GM19023 (cell line): ENCODE data around the gene HMX3.
A peak's percentile ranks its signal among the peaks of the same experiment; 100 is the strongest.

ENCODE experiments used
- ATAC-seq: cut with Tn5 transposase; IDR thresholded peaks from one replicate; pipeline ENCODE4 v1.9.1; 2021; ENCODE audit warnings: mild to moderate bottlenecking, moderate library complexity; ENCODE audit not compliant: unreplicated experiment

The HMX3 gene

DNA sequence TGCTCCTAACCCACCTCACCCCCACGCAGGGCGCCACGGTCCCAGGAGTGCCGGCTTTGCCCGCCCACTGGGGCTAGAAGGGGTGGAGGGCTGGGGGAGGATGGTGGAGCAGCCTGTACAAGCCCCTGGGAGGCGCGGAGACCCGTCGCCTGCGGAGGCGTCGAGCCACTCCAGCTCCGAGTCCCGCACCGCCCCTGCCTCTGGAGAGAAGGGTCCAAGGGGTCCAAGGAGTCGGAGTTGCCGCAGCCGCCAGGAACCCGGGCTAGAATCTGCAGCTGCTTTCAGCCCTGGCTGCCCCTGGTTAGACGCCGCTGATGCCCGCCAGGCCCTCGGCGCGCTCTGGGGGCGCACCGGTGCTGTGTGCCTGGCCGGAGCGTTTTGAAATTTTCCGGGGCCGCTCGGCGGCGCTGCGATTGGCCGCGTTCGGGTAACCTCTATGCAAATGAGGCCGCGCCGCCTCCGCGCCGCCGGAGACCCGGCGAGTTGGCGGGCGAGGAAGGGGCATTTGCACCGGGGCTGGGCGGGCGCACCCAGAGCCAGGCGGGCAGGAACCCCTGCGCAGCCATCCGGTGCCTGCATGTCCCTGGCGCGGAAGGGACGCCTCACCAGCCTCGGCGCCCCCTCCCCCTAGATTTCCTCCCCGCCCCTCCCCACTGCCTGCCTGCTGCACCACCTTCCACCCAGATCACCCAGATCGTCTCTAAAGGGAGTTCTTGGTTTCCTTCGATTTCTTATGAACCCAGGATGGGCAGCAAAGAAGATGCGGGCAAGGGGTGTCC, 12.1 kb downstream of the HMX3 start, which contains the start of gene HMX2:
HMX2 (plus strand) TSS at position 502 of the 779 bp plus-strand sequence; CDS start at position 745, 243 bp downstream.
- no peak for ATAC-seq

GRCh38 chr10:123148414-123149161, 12.8 kb downstream of the HMX3 start:
- no peak for ATAC-seq

GRCh38 chr10:123149162-123149567, 13.4 kb downstream of the HMX3 start:
- no peak for ATAC-seq

DNA sequence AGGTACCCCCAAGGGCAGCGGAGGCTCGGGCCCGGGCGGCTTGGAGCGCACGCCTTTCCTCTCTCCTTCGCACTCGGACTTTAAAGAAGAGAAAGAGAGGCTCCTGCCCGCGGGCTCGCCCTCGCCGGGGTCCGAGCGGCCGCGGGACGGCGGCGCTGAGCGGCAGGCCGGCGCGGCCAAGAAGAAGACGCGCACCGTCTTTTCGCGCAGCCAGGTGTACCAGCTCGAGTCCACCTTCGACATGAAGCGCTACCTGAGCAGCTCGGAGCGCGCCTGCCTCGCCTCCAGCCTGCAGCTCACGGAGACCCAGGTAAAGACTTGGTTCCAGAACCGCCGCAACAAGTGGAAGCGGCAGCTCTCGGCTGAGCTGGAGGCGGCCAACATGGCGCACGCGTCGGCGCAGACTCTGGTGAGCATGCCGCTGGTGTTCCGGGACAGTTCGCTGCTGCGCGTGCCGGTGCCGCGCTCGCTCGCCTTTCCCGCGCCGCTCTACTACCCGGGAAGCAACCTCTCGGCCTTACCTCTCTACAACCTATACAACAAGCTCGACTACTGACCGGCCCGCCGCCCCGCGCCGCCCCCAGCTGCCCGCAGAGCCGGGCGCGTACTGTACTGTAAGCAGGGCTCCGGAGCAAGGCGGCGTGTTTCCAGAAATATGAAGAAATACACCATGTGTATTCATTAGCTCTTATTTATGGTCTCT, 13.9 kb downstream of the HMX3 start:
- no peak for ATAC-seq

- no peak for ATAC-seq
Observed at GRCh38 chr10:123150271-123150985, 14.7 kb downstream of the HMX3 start.

DNA sequence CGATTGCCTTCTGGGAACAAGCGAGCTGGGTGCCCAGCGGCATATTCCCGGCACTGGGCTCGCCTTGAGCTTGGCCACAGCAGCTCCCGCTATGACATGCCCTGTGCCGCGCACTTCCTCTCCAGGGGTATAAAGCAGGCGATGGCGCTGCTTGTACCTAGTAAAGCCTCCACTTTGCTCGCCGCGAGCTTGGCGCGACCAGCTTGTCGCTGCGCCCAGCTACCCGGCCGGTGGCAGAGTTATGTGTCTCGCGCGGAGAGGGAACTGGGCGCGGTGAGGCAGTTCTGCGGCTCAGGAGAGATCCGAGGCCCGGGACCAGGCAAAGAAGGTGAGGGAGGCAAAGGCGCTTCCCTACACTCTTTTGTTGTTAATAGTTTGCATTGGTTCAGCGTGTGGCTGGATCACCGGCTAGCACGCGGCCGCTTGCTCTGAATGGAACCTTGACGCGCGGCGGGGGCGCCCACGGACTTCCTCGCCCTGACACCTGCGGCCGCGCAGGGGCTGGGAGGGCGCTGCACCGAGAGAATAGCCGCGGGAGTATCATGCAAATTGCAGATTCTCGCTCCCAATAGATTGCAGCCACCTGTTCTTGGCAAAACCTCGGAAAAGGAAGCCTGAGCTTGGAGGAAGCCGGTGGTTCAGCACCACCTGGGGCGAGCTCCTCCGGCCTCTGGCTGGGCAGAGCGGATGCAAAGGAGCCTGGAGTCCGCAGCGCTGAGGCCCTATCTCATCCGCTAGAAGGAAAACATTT, 15.4 kb downstream of the HMX3 start:
- ATAC-seq: no peak

DNA sequence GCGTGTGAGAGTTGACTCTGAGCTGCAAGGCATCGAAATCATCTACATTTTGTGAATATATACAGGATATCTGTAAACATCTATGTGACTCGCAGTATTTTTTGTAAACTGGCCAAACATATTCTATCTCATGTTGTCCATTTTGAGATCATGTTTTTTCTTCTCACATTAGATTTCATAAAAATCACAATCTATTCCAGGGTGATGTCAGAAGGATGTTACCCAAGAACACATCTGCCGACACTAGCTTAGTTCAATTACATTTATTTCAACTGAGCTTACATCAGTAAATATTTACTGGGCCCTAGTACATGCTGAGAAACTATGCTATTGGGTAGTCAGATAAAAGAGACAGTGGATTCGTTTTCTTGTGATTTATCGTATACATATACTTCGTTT, 16.0 kb downstream of the HMX3 start:
- ATAC-seq: no peak

GRCh38 chr10:123153486-123154091, 17.8 kb downstream of the HMX3 start:
- no peak for ATAC-seq

DNA sequence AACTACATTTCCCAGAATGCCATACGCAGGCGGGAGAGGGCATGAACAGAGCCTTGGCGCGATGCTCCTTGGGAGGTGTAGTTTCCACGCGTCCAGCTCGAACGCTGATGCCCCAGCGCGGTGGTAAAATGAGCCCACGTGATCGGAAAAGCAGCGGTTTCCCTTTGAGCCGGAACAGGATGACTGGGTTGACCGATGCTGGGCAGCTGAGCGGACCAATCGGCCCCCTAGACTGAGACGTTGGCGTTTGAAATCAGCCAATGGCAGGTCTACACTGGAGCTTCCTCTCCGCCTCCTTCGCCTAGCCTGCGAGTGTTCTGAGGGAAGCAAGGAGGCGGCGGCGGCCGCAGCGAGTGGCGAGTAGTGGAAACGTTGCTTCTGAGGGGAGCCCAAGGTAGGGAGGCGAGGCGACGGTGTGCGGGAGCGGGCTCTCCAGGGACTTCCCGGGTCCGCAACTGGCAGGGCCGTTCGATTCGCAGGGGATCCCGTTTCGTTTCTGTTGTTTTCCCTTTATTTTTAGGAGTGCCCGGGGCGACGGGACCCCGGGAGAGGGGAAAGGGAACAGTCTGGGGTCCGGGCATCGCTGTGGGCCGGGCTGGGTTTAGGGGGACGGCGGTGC, 18.4 kb downstream of the HMX3 start, which contains the start of gene BUB3:
BUB3 (plus strand) TSS at position 311 of the 619 bp plus-strand sequence. CDS start 516 bp downstream, outside the sequence.
- ATAC-seq: peak; percentile 94

- peak; percentile 54 for ATAC-seq
Observed at GRCh38 chr10:123154711-123155505, 19.1 kb downstream of the HMX3 start.

GRCh38 chr10:123156078-123156477, 20.3 kb downstream of the HMX3 start:
- no peak for ATAC-seq

DNA sequence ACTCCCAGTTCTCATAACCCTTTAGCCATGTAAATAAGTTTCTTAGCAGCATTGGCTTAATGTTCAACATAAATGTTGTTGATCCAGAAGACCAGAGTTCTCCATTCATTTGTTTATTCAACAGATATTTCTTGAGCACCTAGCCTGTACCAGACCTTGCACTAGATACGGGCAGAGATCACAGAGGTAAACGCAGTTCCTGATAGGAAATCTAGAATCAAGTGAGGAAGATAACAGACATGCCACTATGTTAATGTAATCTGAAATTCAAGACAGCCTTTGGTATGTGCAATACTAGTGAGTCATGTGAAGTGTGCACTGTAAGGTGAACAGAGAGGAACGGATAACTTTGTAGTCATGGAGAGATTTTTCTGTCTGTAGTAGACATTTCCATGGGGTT, 21.4 kb downstream of the HMX3 start:
- no peak for ATAC-seq

- ATAC-seq: no peak
Observed at GRCh38 chr10:123158682-123159081, 22.9 kb downstream of the HMX3 start.

GRCh38 chr10:123160311-123160980, 24.7 kb downstream of the HMX3 start:
- no peak for ATAC-seq

DNA sequence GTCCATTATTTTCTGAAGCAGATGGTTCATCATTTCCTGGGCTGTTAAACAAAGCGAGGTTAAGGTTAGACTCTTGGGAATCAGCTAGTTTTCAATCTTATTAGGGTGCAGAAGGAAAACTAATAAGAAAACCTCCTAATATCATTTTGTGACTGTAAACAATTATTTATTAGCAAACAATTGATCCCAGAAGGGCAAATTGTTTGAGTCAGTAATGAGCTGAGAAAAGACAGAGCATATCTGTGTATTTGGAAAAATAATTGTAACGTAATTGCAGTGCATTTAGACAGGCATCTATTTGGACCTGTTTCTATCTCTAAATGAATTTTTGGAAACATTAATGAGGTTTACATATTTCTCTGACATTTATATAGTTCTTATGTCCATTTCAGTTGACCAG, 28.5 kb downstream of the HMX3 start:
- ATAC-seq: no peak

DNA sequence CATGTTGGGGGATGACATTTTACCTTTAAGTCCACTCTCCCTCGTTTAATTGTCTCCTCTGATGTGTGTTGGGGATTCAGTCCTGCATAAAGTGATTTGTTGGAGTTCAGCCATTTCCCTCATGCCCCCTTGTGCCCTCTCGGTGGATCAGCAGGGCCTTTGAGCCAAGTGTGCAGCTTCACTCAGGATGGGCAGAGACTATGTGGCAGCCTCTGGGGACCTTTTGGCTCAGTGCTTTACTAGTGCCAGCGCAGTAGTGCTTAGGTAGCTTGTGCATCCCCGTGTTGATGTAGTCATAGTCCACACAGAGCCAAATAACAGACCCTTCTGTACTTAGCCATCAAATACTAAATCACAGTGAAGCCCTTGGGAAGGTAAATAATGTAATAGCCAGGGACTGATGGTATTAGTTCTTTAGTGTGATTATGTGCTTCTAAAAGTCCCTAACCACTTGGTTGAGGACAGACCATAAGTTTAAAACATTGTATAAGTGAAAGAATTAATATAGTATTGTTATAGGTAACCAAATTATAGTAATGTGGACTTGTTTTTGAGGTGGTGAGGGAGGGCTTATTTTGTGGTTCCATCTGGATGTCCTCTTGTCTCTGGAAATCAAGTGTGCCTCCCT, 29.8 kb downstream of the HMX3 start:
- ATAC-seq: no peak

DNA sequence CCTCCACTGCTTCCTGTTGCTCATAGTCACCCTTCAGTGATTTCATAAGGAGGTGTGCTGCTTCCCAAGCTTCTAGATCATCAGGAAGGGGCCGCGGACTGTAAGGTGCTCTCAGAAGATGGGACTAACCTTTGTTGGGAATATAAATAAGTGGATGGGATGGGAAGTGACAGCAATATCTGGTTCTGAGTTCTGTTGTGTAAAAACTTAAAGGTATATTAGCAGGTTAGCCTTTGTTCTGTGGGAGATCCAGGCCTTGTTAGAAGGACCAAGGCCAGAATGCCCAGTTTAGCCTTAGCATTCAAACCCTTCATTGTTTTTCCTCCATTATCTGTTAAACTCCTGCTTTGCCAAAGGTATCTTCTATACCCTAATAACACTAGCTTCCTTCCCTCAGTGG, 30.8 kb downstream of the HMX3 start:
- ATAC-seq: no peak
